C4-2B (cell line): ENCODE data around the gene MMP15.

ENCODE experiments used
- H3K27ac ChIP-seq: fragments of 450-650 bp; 2 replicates; pipeline ENCODE4 v1.5.1; 2017
- CTCF ChIP-seq: fragments of 450-650 bp; conservative IDR thresholded peaks from 2 replicates; pipeline ENCODE4 v1.5.1; 2017; ENCODE audit warnings: mild to moderate bottlenecking
- ZFX ChIP-seq: fragments of 450-650 bp; IDR thresholded peaks from 2 replicates; pipeline ENCODE4 v1.6.1; 2017

MMP15 gene

GRCh38 chr16:58040945-58041627, 15.5 kb downstream of the MMP15 start:
- no peak overlapping the region for H3K27ac ChIP-seq
- TF ChIP-seq CTCF (no peak), ZFX (no peak)

DNA sequence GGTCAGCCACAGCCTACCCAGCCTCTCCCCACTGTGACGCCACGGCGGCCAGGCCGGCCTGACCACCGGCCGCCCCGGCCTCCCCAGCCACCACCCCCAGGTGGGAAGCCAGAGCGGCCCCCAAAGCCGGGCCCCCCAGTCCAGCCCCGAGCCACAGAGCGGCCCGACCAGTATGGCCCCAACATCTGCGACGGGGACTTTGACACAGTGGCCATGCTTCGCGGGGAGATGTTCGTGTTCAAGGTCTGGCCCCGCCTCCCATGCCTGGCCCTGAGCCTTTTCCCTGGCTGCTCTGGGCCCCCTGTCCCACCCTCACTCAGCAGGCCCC, 16.0 kb downstream of the MMP15 start:
- H3K27ac ChIP-seq, result no peak overlapping the region
- TF ChIP-seq ZFX (no peak), CTCF (no peak)

DNA sequence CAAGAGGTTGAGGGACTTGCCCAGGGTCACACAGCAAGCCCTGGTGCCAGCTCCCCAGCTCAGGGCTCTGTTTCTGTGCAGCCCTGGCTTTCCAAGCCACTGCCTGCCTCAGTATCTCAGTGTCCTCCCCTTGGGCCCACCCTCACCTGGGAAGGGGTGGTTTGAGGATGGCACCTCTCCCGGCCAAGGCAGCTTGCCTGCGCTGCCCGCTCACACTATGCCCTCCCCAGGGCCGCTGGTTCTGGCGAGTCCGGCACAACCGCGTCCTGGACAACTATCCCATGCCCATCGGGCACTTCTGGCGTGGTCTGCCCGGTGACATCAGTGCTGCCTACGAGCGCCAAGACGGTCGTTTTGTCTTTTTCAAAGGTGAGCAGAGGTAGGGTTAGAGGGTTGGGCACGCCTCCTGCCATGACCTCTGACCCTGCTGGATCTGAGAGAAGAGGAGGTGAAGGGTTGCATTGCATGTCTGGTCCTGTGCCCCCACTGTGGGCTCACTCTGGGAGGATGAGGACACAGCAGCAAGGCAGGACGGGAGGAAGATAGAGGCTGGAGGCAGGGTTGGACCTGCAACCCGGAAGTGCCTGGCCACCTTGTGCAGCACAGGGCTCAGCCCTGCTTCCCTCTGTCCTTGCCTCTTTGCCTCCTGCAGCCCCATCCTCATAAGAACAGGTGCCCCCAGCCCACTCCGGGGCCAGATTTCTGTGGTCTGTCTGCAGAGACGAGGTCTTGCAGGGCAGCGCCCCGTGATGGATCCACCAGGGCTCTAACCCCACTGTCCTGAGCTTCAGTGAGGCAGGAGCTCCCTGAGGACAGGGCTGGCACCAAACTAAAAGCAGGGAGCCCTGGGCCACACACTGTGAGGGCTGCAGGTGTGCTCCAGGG, 16.7 kb downstream of the MMP15 start:
- no peak overlapping the region for H3K27ac ChIP-seq
- TF ChIP-seq CTCF (no peak), ZFX (no peak)

DNA sequence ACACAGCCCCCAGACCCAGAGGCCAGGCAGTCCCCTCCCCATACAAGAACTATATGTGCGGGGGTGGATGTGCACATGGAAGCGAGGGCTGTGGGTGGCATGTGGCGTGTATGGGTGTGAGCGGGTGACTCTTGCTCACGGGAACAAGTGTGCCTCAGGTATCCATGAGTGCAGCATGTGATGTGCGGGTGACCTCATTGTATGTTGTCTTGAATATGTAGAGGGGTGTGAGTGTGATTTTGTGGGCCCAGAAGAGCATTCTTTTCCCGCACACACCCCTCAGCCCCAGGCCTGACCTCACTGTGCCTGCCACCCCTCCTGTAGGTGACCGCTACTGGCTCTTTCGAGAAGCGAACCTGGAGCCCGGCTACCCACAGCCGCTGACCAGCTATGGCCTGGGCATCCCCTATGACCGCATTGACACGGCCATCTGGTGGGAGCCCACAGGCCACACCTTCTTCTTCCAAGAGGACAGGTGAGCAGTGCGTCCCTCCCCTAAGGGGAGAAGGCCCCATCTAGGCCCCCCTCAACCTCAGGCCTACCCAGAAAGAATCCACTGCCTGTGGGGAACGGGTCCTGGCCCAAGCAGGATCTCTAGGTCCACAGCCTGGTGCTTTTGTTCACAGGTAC, 17.4 kb downstream of the MMP15 start:
- no peak for TF ChIP-seq ZFX
- no peak overlapping the region for H3K27ac ChIP-seq

- H3K27ac ChIP-seq, result no peak overlapping the region
- TF ChIP-seq CTCF, result no peak
- no peak for TF ChIP-seq ZFX
These were observed 18.1 kb downstream of the MMP15 start for GRCh38 chr16:58043571-58044155.

DNA sequence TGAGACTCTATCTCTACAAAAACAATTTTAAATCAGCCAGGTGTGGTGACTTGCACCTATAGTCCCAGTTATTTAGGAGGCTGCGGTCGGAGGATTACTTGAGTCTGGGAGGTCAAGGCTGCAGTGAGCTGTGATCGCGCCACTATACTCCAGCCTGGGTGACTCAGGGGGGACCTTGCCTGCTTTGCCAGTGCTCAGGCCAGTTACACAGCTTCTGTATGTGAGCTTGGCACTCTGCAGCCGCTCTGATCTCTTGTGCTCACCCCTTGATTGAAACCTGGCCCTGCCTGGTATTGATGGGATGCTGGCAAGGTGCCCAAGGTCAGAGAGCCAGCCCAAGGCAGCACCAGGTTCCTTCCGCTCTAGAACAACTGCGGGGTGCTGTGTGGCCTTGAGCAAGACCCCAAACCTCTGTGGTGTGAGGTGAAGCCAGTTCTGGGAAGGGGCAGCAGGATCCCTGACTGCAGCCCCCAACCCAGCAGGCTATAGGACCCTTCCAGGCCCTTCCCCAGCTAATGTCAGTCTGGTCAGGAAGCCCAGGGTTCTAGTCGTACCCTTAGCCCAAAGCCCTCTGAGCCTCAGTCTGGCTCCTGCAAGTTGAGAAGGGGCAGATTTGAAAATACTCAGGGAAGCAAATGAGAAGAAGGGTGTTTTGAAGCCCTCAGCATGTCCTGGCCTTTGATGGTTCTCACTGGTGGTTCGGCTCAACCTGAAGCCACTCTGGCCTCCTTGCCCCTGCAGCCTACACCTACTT, 18.9 kb downstream of the MMP15 start:
- TF ChIP-seq CTCF, result no peak
- TF ChIP-seq ZFX, result no peak
- no peak overlapping the region for H3K27ac ChIP-seq

GRCh38 chr16:58045096-58045495, 19.5 kb downstream of the MMP15 start:
- H3K27ac ChIP-seq, result no peak overlapping the region

More at GRCh38 chr16:58045096-58045495, 19.5 kb downstream of the MMP15 start:
- TF ChIP-seq CTCF (no peak), ZFX (no peak)
